ENCODE measurements around the gene BACH2. TPM values are rescaled to one million over a fixed set of nuclear protein-coding genes. Genes with fewer than 3 reads are reported as not detected.

BACH2 gene
- polyA plus RNA-seq, 2 of the 4 experiments (the other 2 are of a cell fraction), result 0.01 to 0.36 TPM

DNA sequence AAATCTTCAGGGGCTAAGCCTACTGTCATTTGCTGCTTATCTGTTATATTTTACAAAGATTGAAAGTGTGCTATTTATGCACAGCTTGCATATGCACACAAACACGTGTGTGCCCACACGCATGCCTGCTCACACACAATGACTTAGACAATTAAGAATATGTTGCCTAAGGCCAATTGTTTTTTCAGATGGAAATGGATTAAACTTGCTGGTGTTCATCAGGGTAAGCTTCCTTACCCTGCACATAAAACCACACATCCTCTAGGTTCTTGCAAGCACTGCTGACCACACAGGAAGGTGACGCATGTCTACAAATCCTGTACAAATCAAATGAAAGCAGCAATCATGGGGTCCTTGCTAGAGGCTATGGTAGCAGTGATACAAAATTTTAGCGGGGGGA lies 344.0 kb downstream of the BACH2 start (continued):
- no peak for TF ChIP-seq PBX3 (IDR thresholded peaks at IDR 0.05)
- TF ChIP-seq CHD4 (IDR thresholded peaks at IDR 0.05; ENCODE audit: borderline replicate concordance), result no peak

- 27% methylated on average over 6 of the region's 6 CpGs for WGBS (ENCODE audit: missing lambda C conversion rate)
- H3K4me2 ChIP-seq, result no peak overlapping the region
- H3K4me3 ChIP-seq, result no peak overlapping the region
- H3K27ac ChIP-seq, result no peak overlapping the region
- TF ChIP-seq FOSB (CRISPR knock-in tag; IDR thresholded peaks at IDR 0.05) (no peak), FOSL2 (IDR thresholded peaks at IDR 0.05) (no peak), FOSL2 (CRISPR knock-in tag; IDR thresholded peaks at IDR 0.05) (no peak), JUN (IDR thresholded peaks at IDR 0.05) (no peak), KDM5A (IDR thresholded peaks at IDR 0.05) (no peak), NR3C1 (IDR thresholded peaks at IDR 0.05) (no peak), MAZ (IDR thresholded peaks at IDR 0.05; ENCODE audit: borderline replicate concordance, low read depth, low read length) (no peak), KDM1A (IDR thresholded peaks at IDR 0.05; ENCODE audit: low read depth) (no peak), HOXA7 (CRISPR knock-in tag; IDR thresholded peaks at IDR 0.05) (no peak), EHMT2 (IDR thresholded peaks at IDR 0.05; ENCODE audit: low read depth) (no peak), BHLHE40 (IDR thresholded peaks at IDR 0.05; ENCODE audit: low read depth, low read length) (no peak), BCL3 (IDR thresholded peaks at IDR 0.05) (no peak), HOXB5 (CRISPR knock-in tag; IDR thresholded peaks at IDR 0.05) (no peak)
- TF ChIP-seq, protein P1, sequence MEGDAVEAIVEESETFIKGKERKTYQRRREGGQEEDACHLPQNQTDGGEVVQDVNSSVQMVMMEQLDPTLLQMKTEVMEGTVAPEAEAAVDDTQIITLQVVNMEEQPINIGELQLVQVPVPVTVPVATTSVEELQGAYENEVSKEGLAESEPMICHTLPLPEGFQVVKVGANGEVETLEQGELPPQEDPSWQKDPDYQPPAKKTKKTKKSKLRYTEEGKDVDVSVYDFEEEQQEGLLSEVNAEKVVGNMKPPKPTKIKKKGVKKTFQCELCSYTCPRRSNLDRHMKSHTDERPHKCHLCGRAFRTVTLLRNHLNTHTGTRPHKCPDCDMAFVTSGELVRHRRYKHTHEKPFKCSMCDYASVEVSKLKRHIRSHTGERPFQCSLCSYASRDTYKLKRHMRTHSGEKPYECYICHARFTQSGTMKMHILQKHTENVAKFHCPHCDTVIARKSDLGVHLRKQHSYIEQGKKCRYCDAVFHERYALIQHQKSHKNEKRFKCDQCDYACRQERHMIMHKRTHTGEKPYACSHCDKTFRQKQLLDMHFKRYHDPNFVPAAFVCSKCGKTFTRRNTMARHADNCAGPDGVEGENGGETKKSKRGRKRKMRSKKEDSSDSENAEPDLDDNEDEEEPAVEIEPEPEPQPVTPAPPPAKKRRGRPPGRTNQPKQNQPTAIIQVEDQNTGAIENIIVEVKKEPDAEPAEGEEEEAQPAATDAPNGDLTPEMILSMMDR (IDR thresholded peaks at IDR 0.05), result no peak
- TF ChIP-seq, protein P2, sequence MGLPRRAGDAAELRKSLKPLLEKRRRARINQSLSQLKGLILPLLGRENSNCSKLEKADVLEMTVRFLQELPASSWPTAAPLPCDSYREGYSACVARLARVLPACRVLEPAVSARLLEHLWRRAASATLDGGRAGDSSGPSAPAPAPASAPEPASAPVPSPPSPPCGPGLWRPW (IDR thresholded peaks at IDR 0.05), result no peak
- TF ChIP-seq, protein P3, sequence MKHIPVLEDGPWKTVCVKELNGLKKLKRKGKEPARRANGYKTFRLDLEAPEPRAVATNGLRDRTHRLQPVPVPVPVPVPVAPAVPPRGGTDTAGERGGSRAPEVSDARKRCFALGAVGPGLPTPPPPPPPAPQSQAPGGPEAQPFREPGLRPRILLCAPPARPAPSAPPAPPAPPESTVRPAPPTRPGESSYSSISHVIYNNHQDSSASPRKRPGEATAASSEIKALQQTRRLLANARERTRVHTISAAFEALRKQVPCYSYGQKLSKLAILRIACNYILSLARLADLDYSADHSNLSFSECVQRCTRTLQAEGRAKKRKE (CRISPR knock-in tag; IDR thresholded peaks at IDR 0.05; ENCODE audit: low read depth), result no peak
- ATAC-seq (no peak), FAIRE-seq (no peak), DNase-seq (ENCODE audit: low read depth in 1 of 2, low spot score in 1 of 2) (no peak)
- H3K4me1 ChIP-seq, result no peaks in the 10 kb centered on the region
- CTCF ChIA-PET, result interaction anchor here (1.1 kb wide), 1 partner anchor 12 kb away, joined by 3 read pairs; no protein-coding TSS in a partner anchor
- POLR2A ChIA-PET, result no interaction called here
- H3K9me3 ChIP-seq, result no peaks in the 10 kb centered on the region
Observed at GRCh38 chr6:89952105-89952671, 344.5 kb downstream of the BACH2 start.

- 69% methylated on average over 14 of the region's 15 CpGs for WGBS (ENCODE audit: missing lambda C conversion rate)
- POLR2A ChIA-PET, result no interaction called here
- TF ChIP-seq EHF (CRISPR knock-in tag; IDR thresholded peaks at IDR 0.05), result no peak
- TF ChIP-seq POLR2AphosphoS2 (conservative IDR thresholded peaks at IDR 0.05; ENCODE audit: low read length), result no peak
- no peak for TF ChIP-seq HDAC2 (IDR thresholded peaks at IDR 0.05)
- TF ChIP-seq, protein P1 (IDR thresholded peaks at IDR 0.05), result no peak
- TF ChIP-seq MYC (IDR thresholded peaks at IDR 0.05; ENCODE audit: borderline replicate concordance, low read length), result no peak
- TF ChIP-seq RCOR1 (IDR thresholded peaks at IDR 0.05; ENCODE audit: low read depth, low read length), result no peak
- TF ChIP-seq POLR2A (IDR thresholded peaks at IDR 0.05; ENCODE audit: low read length), result no peak
- no peak for TF ChIP-seq BHLHE40 (IDR thresholded peaks at IDR 0.05; ENCODE audit: low read depth, low read length)
- no peak for TF ChIP-seq TP53 (CRISPR knock-in tag; IDR thresholded peaks at IDR 0.05)
- no peak for TF ChIP-seq ZNF302 (CRISPR knock-in tag; IDR thresholded peaks at IDR 0.05)
- TF ChIP-seq FOXS1 (CRISPR knock-in tag; IDR thresholded peaks at IDR 0.05), result no peak
- TF ChIP-seq CBX8 (IDR thresholded peaks at IDR 0.05), result no peak
Observed at GRCh38 chr6:89951574-89952104, 345.0 kb downstream of the BACH2 start.

More at GRCh38 chr6:89951574-89952104, 345.0 kb downstream of the BACH2 start:
- ATAC-seq, result no peak
- FAIRE-seq, result no peak
- no peaks in the 10 kb centered on the region for H3K4me1 ChIP-seq
- H3K27ac ChIP-seq, result no peak overlapping the region
- no peaks in the 10 kb centered on the region for H3K9me3 ChIP-seq
- no peak for DNase-seq (ENCODE audit: low read depth in 1 of 2, low spot score in 1 of 2)
- no peak overlapping the region for H3K4me2 ChIP-seq
- CTCF ChIA-PET, result interaction anchor here (1.2 to 2.5 kb wide), 2 partner anchors 11 to 527 kb away, joined by 3 to 16 read pairs; no protein-coding TSS in a partner anchor
- no peak overlapping the region for H3K4me3 ChIP-seq
